ENCODE data around the gene SCNN1A. TPM values are rescaled to one million over a fixed set of nuclear protein-coding genes. Genes with fewer than 3 reads are reported as not detected.
"Not testable (repeated sequence)": the region's sequence is repeated elsewhere in the genome, so short reads cannot be mapped to it uniquely, and the experiment has no call there.

SCNN1A gene
- total RNA-seq, 2 experiments from 2014 or later = 2.3 to 3.8 TPM

- peak overlapping the region; percentile 75 for H3K27ac Mint-ChIP-seq
- intact Hi-C loops (cut with micrococcal nuclease) = no loop called here
- no peaks in the 10 kb centered on the region for H3K27me3 Mint-ChIP-seq
- CTCF ChIA-PET = interaction anchor here (0.7 to 2.7 kb wide), 10 partner anchors 10 to 195 kb away, joined by 3 to 18 read pairs (median 6); no protein-coding TSS in a partner anchor
- peak; percentile 79 for ATAC-seq
- peaks cover 3% of the 10 kb centered on the region for H3K36me3 Mint-ChIP-seq (ENCODE audit: low read depth)
- no peak for TF ChIP-seq CTCF (IDR thresholded peaks at IDR 0.05)
- no peak overlapping the region for H3K4me3 Mint-ChIP-seq
- peaks cover 49% of the 10 kb centered on the region for H3K4me1 Mint-ChIP-seq (ENCODE audit: low read depth)
- DNase-seq = peak; percentile 80
- POLR2A ChIA-PET = interaction anchor here (0.6 to 1.8 kb wide), 13 partner anchors 10 to 368 kb away, joined by 3 to 16 read pairs (median 3); partner anchors contain the start of gene SCNN1A
- H3K9me3 Mint-ChIP-seq = no peaks in the 10 kb centered on the region
Measured at GRCh38 chr12:6345319-6346091, 29.9 kb downstream of the SCNN1A start.

DNA sequence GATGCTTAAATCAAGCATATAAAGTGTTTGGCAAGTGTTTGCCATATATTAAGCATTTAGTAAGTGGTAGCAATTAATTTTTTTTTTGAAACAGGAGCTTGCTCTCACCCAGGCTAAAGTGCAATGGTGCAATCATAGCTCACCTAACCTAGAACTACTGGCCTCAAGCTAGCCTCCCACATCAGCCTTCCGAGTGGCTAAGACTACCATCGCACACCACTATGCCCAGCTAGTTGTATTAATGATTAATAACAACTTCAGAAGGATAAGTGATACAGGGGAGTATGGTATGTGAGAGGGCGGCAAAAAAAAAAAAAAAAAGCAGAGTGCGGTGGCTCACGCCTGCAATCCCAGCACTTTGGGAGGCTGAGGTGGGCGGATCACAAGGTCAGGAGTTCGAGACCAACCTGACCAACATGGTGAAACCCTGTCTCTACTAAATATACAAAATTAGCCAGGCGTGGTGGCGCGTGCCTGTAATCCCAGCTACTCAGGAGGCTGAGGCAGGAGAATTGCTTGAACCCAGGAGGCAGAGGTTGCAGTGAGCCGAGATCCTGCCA, 31.2 kb downstream of the SCNN1A start:
- peaks cover 49% of the 10 kb centered on the region for H3K4me1 Mint-ChIP-seq (ENCODE audit: low read depth)
- POLR2A ChIA-PET = interaction anchor here (0.9 to 1.4 kb wide), 3 partner anchors 14 to 108 kb away, joined by 3 to 4 read pairs (median 4); partner anchors contain the start of gene TAPBPL
- not testable (repeated sequence) for DNase-seq

DNA sequence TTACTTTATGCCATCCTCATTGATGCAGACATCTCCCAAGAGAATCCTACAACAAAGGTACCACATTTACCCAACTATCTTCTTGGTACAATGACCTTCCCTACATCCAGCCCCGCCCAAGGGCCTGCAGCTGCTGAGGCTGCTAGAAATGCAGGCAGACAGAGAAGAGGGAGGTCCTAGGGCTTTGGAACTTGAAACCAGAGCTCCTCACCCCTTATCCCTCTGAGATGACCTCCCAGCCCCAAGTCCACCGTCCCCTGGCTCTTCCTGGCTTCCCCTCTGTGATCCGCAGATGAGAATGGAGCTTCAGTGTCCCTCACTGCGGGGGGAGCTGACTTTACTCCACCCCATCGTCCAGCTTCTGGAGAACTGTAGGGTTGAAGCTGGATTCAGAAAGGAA, 31.8 kb downstream of the SCNN1A start:
- POLR2A ChIA-PET = interaction anchor here (0.9 to 1.9 kb wide), 4 partner anchors 14 to 108 kb away, joined by 3 to 7 read pairs (median 4); partner anchors contain the start of gene TAPBPL
- CTCF ChIA-PET = interaction anchor here (0.8 to 2.7 kb wide), 3 partner anchors 9 to 150 kb away, joined by 4 to 9 read pairs (median 5); partner anchors contain the start of gene MRPL51
- no peak overlapping the region for H3K4me3 Mint-ChIP-seq
- H3K4me1 Mint-ChIP-seq (ENCODE audit: low read depth) = peaks cover 49% of the 10 kb centered on the region
- DNase-seq (no peak), ATAC-seq (no peak)
- TF ChIP-seq CTCF (IDR thresholded peaks at IDR 0.05) = no peak
- no peak overlapping the region for H3K27ac Mint-ChIP-seq
- H3K27me3 Mint-ChIP-seq = no peaks in the 10 kb centered on the region
- intact Hi-C loops (cut with micrococcal nuclease) = no loop called here
- H3K36me3 Mint-ChIP-seq (ENCODE audit: low read depth) = peaks cover 3% of the 10 kb centered on the region
- no peaks in the 10 kb centered on the region for H3K9me3 Mint-ChIP-seq

More for the DNA sequence above, 31.2 kb downstream of the SCNN1A start:
- H3K27ac Mint-ChIP-seq; H3K27me3 Mint-ChIP-seq; intact Hi-C loops (cut with micrococcal nuclease); H3K36me3 Mint-ChIP-seq (ENCODE audit: low read depth); H3K9me3 Mint-ChIP-seq; H3K4me3 Mint-ChIP-seq; ATAC-seq: not testable (repeated sequence)
- CTCF ChIA-PET = interaction anchor here (0.8 to 2.7 kb wide), 3 partner anchors 9 to 149 kb away, joined by 4 to 9 read pairs (median 5); partner anchors contain the start of gene MRPL51

GRCh38 chr12:6342140-6342889, 33.0 kb downstream of the SCNN1A start:
- Mint-ChIP-seq H3K4me3 (no peak overlapping the region), H3K27ac (no peak overlapping the region), H3K27me3 (no peaks in the 10 kb centered on the region), H3K36me3 (ENCODE audit: low read depth) (peaks cover 6% of the 10 kb centered on the region), H3K9me3 (no peaks in the 10 kb centered on the region), H3K4me1 (ENCODE audit: low read depth) (peaks cover 45% of the 10 kb centered on the region)
- intact Hi-C loops (cut with micrococcal nuclease) = no loop called here
- ChIA-PET CTCF (interaction anchor here (1.3 to 2.7 kb wide), 2 partner anchors 10 to 19 kb away, joined by 4 to 9 read pairs; no protein-coding TSS in a partner anchor), POLR2A (interaction anchor here (0.6 to 1.9 kb wide), 6 partner anchors 12 to 280 kb away, joined by 3 to 7 read pairs (median 3); no protein-coding TSS in a partner anchor)
- DNase-seq = no peak
- TF ChIP-seq CTCF (IDR thresholded peaks at IDR 0.05) = no peak
- no peak for ATAC-seq
